Activated B cell treated with CpG ODN at 0.5 μM for 24 hours (primary cell): ENCODE measurements around the gene SCFD2. TPM values are rescaled to one million over a fixed set of nuclear protein-coding genes. Genes with fewer than 3 reads are reported as not detected.

Source experiments
- ATAC-seq: fragments of 200-7000 bp; cut with Tn5 transposase; one replicate; pipeline ENCODE4 v1.10.0; 2021; ENCODE audit warnings: low read depth, mild to moderate bottlenecking, moderate library complexity
- CTCF ChIA-PET: fragments of 350-600 bp; sonication (Branson Sonifier 250); formaldehyde crosslinking; loops from one replicate; lab custom pipeline; 2021; ENCODE audit warnings: antibody characterized with exemption; lab: Charles Lee
- POLR2A ChIA-PET: fragments of 350-600 bp; sonication (Branson Sonifier 250); formaldehyde crosslinking; loops from one replicate; lab custom pipeline; 2021; ENCODE audit warnings: antibody characterized with exemption; lab: Charles Lee
- DNase-seq: peaks from one replicate; pipeline ENCODE4 v3.0.0; 2022
- H3K27ac Mint-ChIP-seq: one replicate; pipeline ENCODE4 v1.8.0; 2020; ENCODE audit warnings: mixed read lengths
- H3K27me3 Mint-ChIP-seq: one replicate; pipeline ENCODE4 v1.8.0; 2021; ENCODE audit warnings: mixed read lengths
- H3K36me3 Mint-ChIP-seq: one replicate; pipeline ENCODE4 v1.8.0; 2021; ENCODE audit warnings: low read depth, mixed read lengths
- H3K4me1 Mint-ChIP-seq: one replicate; pipeline ENCODE4 v1.8.0; 2021; ENCODE audit warnings: mixed read lengths
- H3K4me3 Mint-ChIP-seq: one replicate; pipeline ENCODE4 v1.8.0; 2020; ENCODE audit warnings: mild to moderate bottlenecking, mixed read lengths
- H3K9me3 Mint-ChIP-seq: one replicate; pipeline ENCODE4 v1.8.0; 2020; ENCODE audit warnings: mixed read lengths
- CTCF ChIP-seq: fragments of 200-600 bp; IDR thresholded peaks from one replicate; pipeline ENCODE4 v1.8.0; 2022; ENCODE audit warnings: antibody characterized with exemption, mild to moderate bottlenecking
- intact Hi-C: fragments of 100-400 bp; cut with micrococcal nuclease; formaldehyde crosslinking; loops from one replicate; pipeline ENCODE4 v1.15.1; 2024
- total RNA-seq: library from RNA; stranded (reverse); gene quantifications from 2 replicates; pipeline ENCODE4 v1.2.3, GENCODE V29; 2022

SCFD2 gene
- total RNA-seq, 1 donor from 2014 or later = 46.6 TPM

GRCh38 chr4:53128706-53129357, 237.0 kb downstream of the SCFD2 start:
- DNase-seq (no peak), ATAC-seq (no peak)
- Mint-ChIP-seq H3K36me3 (peaks cover 16% of the 10 kb centered on the region), H3K9me3 (no peaks in the 10 kb centered on the region), H3K27me3 (no peaks in the 10 kb centered on the region), H3K4me1 (no peaks in the 10 kb centered on the region), H3K4me3 (no peak overlapping the region), H3K27ac (no peak overlapping the region)
- ChIA-PET POLR2A (no interaction called here), CTCF (no interaction called here)
- no peak for TF ChIP-seq CTCF
- intact Hi-C loops = no loop called here

- Mint-ChIP-seq H3K9me3 (no peaks in the 10 kb centered on the region), H3K36me3 (peaks cover 13% of the 10 kb centered on the region), H3K27me3 (no peaks in the 10 kb centered on the region), H3K4me3 (no peak overlapping the region), H3K4me1 (no peaks in the 10 kb centered on the region), H3K27ac (no peak overlapping the region)
- POLR2A ChIA-PET = no interaction called here
- TF ChIP-seq CTCF = no peak
- CTCF ChIA-PET = no interaction called here
- intact Hi-C loops = no loop called here
- no peak for ATAC-seq
- DNase-seq = no peak
Observed at GRCh38 chr4:53128231-53128630, 237.6 kb downstream of the SCFD2 start.

DNA sequence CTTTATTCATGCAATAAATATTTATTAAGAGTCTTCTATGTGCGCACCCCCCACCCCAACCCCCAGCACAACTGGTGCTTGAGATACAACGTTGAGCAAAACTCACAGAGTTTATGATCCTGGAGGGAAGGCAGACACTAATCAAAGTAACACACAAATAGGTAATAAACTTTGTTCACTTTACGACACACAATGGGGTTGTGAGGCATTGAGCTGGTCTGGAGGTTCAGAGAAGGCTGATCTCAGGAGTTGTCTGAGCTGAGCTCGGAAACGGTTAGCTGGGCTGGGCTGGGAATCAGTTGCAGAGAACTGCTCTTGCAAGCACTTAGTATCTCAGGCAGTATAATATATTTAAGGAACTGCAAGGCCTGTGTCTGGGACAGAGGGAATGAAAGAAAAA, 238.5 kb downstream of the SCFD2 start:
- no peak for TF ChIP-seq CTCF
- Mint-ChIP-seq H3K36me3 (peaks cover 9% of the 10 kb centered on the region), H3K4me1 (no peaks in the 10 kb centered on the region), H3K4me3 (no peak overlapping the region), H3K27ac (no peak overlapping the region), H3K27me3 (no peaks in the 10 kb centered on the region), H3K9me3 (no peaks in the 10 kb centered on the region)
- ATAC-seq (no peak), DNase-seq (no peak)
- POLR2A ChIA-PET = no interaction called here
- CTCF ChIA-PET = no interaction called here
- intact Hi-C loops = no loop called here

GRCh38 chr4:53126099-53126498, 239.8 kb downstream of the SCFD2 start:
- no peaks in the 10 kb centered on the region for H3K27me3 Mint-ChIP-seq
- intact Hi-C loops = no loop called here
- no peaks in the 10 kb centered on the region for H3K4me1 Mint-ChIP-seq
- no peak for TF ChIP-seq CTCF
- DNase-seq (no peak), ATAC-seq (no peak)
- peaks cover 7% of the 10 kb centered on the region for H3K36me3 Mint-ChIP-seq
- CTCF ChIA-PET = no interaction called here
- no peaks in the 10 kb centered on the region for H3K9me3 Mint-ChIP-seq
- POLR2A ChIA-PET = no interaction called here
- no peak overlapping the region for H3K27ac Mint-ChIP-seq
- no peak overlapping the region for H3K4me3 Mint-ChIP-seq

DNA sequence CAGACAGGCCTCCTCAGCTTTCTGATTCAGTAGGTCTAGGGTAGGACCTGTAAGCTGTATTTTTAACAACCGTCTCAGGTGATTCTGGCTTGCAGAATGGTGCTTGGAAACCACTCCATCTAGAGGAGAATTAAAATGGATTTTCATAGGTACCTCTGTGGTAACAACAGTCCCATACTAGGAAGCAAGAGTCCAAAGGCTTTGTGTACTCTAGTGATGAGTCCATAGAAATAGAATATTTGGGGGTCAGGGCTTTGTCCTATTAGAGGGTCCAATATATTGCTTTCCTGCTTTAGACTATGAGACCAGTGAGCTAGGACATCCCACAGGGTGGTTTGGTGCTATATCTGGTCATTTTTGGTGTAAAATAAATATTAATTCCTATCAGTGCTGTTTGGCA, 242.0 kb downstream of the SCFD2 start:
- no peak overlapping the region for H3K27ac Mint-ChIP-seq
- no peak for TF ChIP-seq CTCF
- H3K4me1 Mint-ChIP-seq = no peaks in the 10 kb centered on the region
- no peak for ATAC-seq
- H3K36me3 Mint-ChIP-seq = peaks cover 11% of the 10 kb centered on the region
- ChIA-PET POLR2A (no interaction called here), CTCF (no interaction called here)
- intact Hi-C loops = no loop called here
- H3K27me3 Mint-ChIP-seq = no peaks in the 10 kb centered on the region
- no peak for DNase-seq
- H3K4me3 Mint-ChIP-seq = no peak overlapping the region
- no peaks in the 10 kb centered on the region for H3K9me3 Mint-ChIP-seq
